HepG2 (cell line): Measurements from ENCODE around the gene ELMOD1. TPM values are rescaled to one million over a fixed set of nuclear protein-coding genes. Genes with fewer than 3 reads are reported as not detected.

Experiments used
- ATAC-seq: fragments of 200-7000 bp; cut with Tn5 transposase; 3 replicates; pipeline ENCODE4 v1.9.1; 2020; ENCODE audit warnings: mild to moderate bottlenecking, moderate library complexity
- BruUV-seq: library from RNA; stranded (reverse); fragments of 400-500 nt; replicated peaks from 2 replicates; lab custom pipeline; 2021; lab: Mats Ljungman, UMichigan
- CTCF ChIA-PET: fragments of 300-600 bp; formaldehyde crosslinking; extraction: SDS; loops from one replicate; lab custom pipeline; 2021; ENCODE audit warnings: low total read pairs, inconsistent platforms, low intra/inter-chr PET ratio; lab: Yijun Ruan, JAX
- POLR2A ChIA-PET: fragments of 350-600 bp; sonication (Branson Sonifier 250); formaldehyde crosslinking; loops from one replicate; lab custom pipeline; 2020; ENCODE audit warnings: antibody characterized with exemption, inconsistent platforms; lab: Yijun Ruan, JAX
- DNase-seq: peaks from one replicate; pipeline ENCODE4 v3.0.0-alpha.2; 2015; ENCODE audit warnings: low spot score
- FAIRE-seq: peaks from 3 replicates; lab custom pipeline; 2011; peaks lifted over from hg19 to GRCh38; lab: Jason Lieb, UNC
- H2AFZ ChIP-seq: one replicate; pipeline ENCODE4 v1.6.1; 2011; ENCODE audit warnings: low read length, inconsistent platforms
- H3K27ac ChIP-seq: fragments of 300-600 bp; 3 replicates; pipeline ENCODE4 v1.8.0; 2011; ENCODE audit warnings: mixed run types, mild to moderate bottlenecking, mixed read lengths, low read length, inconsistent platforms; ENCODE audit not compliant: insufficient read depth; ENCODE audit errors: extremely low read length
- H3K27me3 ChIP-seq, 2 experiments: fragments of 200-600 bp in 1 of 2; 2 replicates in 1 of 2; 3 replicates in 1 of 2; pipeline versions ENCODE4 v1.6.0 to v1.8.0; 2011; ENCODE audit warnings: low read length in 2 of 2, mild to moderate bottlenecking in 2 of 2, moderate library complexity in 2 of 2, inconsistent platforms in 1 of 2; ENCODE audit not compliant: insufficient read depth in 2 of 2, control insufficient read depth in 1 of 2
- H3K36me3 ChIP-seq, 2 experiments: fragments of 200-600 bp in 1 of 2; replicated peaks in 1 of 2; 2 replicates in 1 of 2; 3 replicates in 1 of 2; pipeline versions ENCODE4 v1.5.1 to v1.8.0; 2011; ENCODE audit warnings: low read length in 2 of 2, inconsistent platforms in 1 of 2; ENCODE audit not compliant: insufficient read depth in 2 of 2, control insufficient read depth in 1 of 2
- H3K4me1 ChIP-seq: 2 replicates; pipeline ENCODE4 v1.5.1; 2012; ENCODE audit warnings: low read length, inconsistent platforms; ENCODE audit not compliant: insufficient read depth
- H3K4me2 ChIP-seq: 2 replicates; pipeline ENCODE4 v1.6.0; 2011; ENCODE audit warnings: low read depth, low read length, inconsistent platforms
- H3K4me3 ChIP-seq, 3 experiments: fragments of 200-600 bp in 1 of 3; sonication (generic), shearing (Covaris generic) in 1 of 3; replicated peaks in 1 of 3; 2 replicates each; pipeline ENCODE4 v1.5.1; 2011 to 2016; ENCODE audit warnings: low read length in 3 of 3, inconsistent platforms in 2 of 3, low read depth in 2 of 3, mild to moderate bottlenecking in 2 of 3, control low read depth in 1 of 3, mixed read lengths in 1 of 3; ENCODE audit not compliant: insufficient read depth in 1 of 3
- H3K79me2 ChIP-seq: one replicate; pipeline ENCODE4 v1.6.1; 2011; ENCODE audit warnings: low read length, inconsistent platforms; ENCODE audit not compliant: insufficient read depth
- H3K9ac ChIP-seq: 2 replicates; pipeline ENCODE4 v1.6.0; 2011; ENCODE audit warnings: mild to moderate bottlenecking, low read depth, low read length, inconsistent platforms; ENCODE audit not compliant: insufficient read depth
- H3K9me3 ChIP-seq: 2 replicates; pipeline ENCODE4 v1.5.1; 2012; ENCODE audit warnings: mild to moderate bottlenecking, low read length
- H4K20me1 ChIP-seq: 2 replicates; pipeline ENCODE4 v1.6.0; 2011; ENCODE audit warnings: inconsistent platforms, mild to moderate bottlenecking, low read length, moderate library complexity; ENCODE audit not compliant: insufficient read depth
- BCLAF1 ChIP-seq: fragments of 450-650 bp; IDR thresholded peaks from 2 replicates; pipeline ENCODE4 v1.6.1; 2017; ENCODE audit warnings: mild to moderate bottlenecking
- HINFP ChIP-seq: sonication (generic); formaldehyde crosslinking; IDR thresholded peaks from 2 replicates; pipeline ENCODE4 v1.4.0; 2020; ENCODE audit warnings: low read depth, mild to moderate bottlenecking, missing genetic modification reagents
- NCOA2 ChIP-seq: sonication (generic); formaldehyde crosslinking; IDR thresholded peaks from 2 replicates; pipeline ENCODE4 v1.8.0; 2022; ENCODE audit warnings: inconsistent platforms
- REL ChIP-seq: sonication (generic); formaldehyde crosslinking; conservative IDR thresholded peaks from 2 replicates; pipeline ENCODE4 v1.8.0; 2022; ENCODE audit warnings: mild to moderate bottlenecking, missing genetic modification reagents, moderate library complexity
- SAP130 ChIP-seq: IDR thresholded peaks from 2 replicates; pipeline ENCODE4 v1.6.1; 2016; ENCODE audit warnings: low read depth
- TBL1XR1 ChIP-seq: fragments of 150-350 bp; IDR thresholded peaks from 2 replicates; pipeline ENCODE4 v1.6.1; 2014; ENCODE audit warnings: borderline replicate concordance, low read length; ENCODE audit not compliant: partially characterized antibody
- ZFP41 ChIP-seq: sonication (generic); formaldehyde crosslinking; IDR thresholded peaks from 2 replicates; pipeline ENCODE4 v1.4.0; 2020; ENCODE audit warnings: mild to moderate bottlenecking, missing genetic modification reagents, borderline replicate concordance
- ZNF276 ChIP-seq: sonication (generic); formaldehyde crosslinking; IDR thresholded peaks from 2 replicates; pipeline ENCODE4 v1.4.0; 2020; ENCODE audit warnings: mild to moderate bottlenecking, low read depth, missing genetic modification reagents
- ZNF350 ChIP-seq: sonication (generic); formaldehyde crosslinking; IDR thresholded peaks from 2 replicates; pipeline ENCODE4 v1.4.0; 2020; ENCODE audit warnings: mild to moderate bottlenecking, low read depth, missing genetic modification reagents, borderline replicate concordance
- ZNF513 ChIP-seq: sonication (generic); formaldehyde crosslinking; conservative IDR thresholded peaks from 2 replicates; pipeline ENCODE4 v1.5.0; 2020; ENCODE audit warnings: missing genetic modification reagents
- ZNF557 ChIP-seq: sonication (generic); formaldehyde crosslinking; IDR thresholded peaks from 2 replicates; pipeline ENCODE4 v1.4.0; 2020; ENCODE audit warnings: missing genetic modification reagents
- ZNF674 ChIP-seq: sonication (generic); formaldehyde crosslinking; IDR thresholded peaks from 2 replicates; pipeline ENCODE4 v1.5.0; 2020; ENCODE audit warnings: low read depth, mild to moderate bottlenecking, missing genetic modification reagents
- WGBS: methylation state at CpG from one replicate; pipeline ENCODE4 v1.1.6; 2017; ENCODE audit warnings: low lambda C conversion rate; 5-methylcytosine and 5-hydroxymethylcytosine counted together
- in situ Hi-C: cut with HindIII; loops from 2 replicates; pipeline ENCODE4 v1.10.0; 2017; ENCODE audit warnings: low pct_unique_long_range_greater_than_20kb; ENCODE audit not compliant: extremely low pct_ligation_motif_present
- intact Hi-C: fragments of 100-400 bp; cut with micrococcal nuclease; formaldehyde crosslinking; loops from one replicate; pipeline ENCODE4 v1.10.0; 2022; ENCODE audit not compliant: unreplicated experiment
- polyA plus RNA-seq, 8 experiments: library from polyadenylated mRNA; depleted of rRNA in 3 of 8; stranded (reverse) in 7 of 8; unstranded in 1 of 8; fragments of >200 nt; fragmentation: Illumina TruSeq in 4 of 8; extraction: Trizol in 4 of 8; gene quantifications; 2 replicates each; pipeline versions ENCODE4 v1.2.1 to v1.2.3, GENCODE V29; 2011 to 2016; ENCODE audit warnings: low read depth in 4 of 8, missing spikeins in 1 of 8, mixed read lengths in 1 of 8; ENCODE audit not compliant: insufficient read depth in 1 of 8
- total RNA-seq, 5 experiments: library from RNA; depleted of rRNA; stranded (reverse); fragments of >200 nt; fragmentation: Illumina TruSeq; extraction: Trizol; gene quantifications; 2 replicates each; pipeline ENCODE4 v1.2.3, GENCODE V29; 2016; ENCODE audit warnings: low read depth in 1 of 5

Gene ELMOD1
- total and polyA plus RNA-seq, 2 of the 13 experiments (the other 11 are each of a cell fraction or from before 2014, with no cell fraction given): not detected

- TF ChIP-seq ZNF276: no peak
- TF ChIP-seq ZNF350 (CRISPR knock-in tag): no peak
- TF ChIP-seq SAP130 (CRISPR knock-in tag): no peak
- TF ChIP-seq TBL1XR1: no peak
- no peak for TF ChIP-seq REL (CRISPR knock-in tag)
Observed at GRCh38 chr11:107669893-107670601, 79.1 kb downstream of the ELMOD1 start (continued).

GRCh38 chr11:107675902-107676301 lies 85.0 kb downstream of the ELMOD1 start:
- 0% methylated on average over 2 of the region's 2 CpGs for WGBS
- CTCF ChIA-PET: no interaction called here

More at GRCh38 chr11:107675902-107676301, 85.0 kb downstream of the ELMOD1 start:
- in situ Hi-C loops: no loop called here
- Histone ChIP-seq H3K9ac (no peak overlapping the region), H3K36me3 (no peaks in the 10 kb centered on the region), H3K4me2 (no peak overlapping the region), H3K79me2 (no peaks in the 10 kb centered on the region), H3K27ac (no peak overlapping the region), H3K4me1 (no peaks in the 10 kb centered on the region), H3K27me3 (peaks cover 0 to 9% of the 10 kb centered on the region in 2 experiments; a peak in 2 of 5 replicates), H3K9me3 (no peaks in the 10 kb centered on the region), H2AFZ (no peak overlapping the region), H3K4me3 (no peak overlapping the region), H4K20me1 (no peaks in the 10 kb centered on the region)
- DNase-seq: no peak
- FAIRE-seq: no peak
- ATAC-seq: no peak
- no TSS peak for BruUV-seq
- no peak for TF ChIP-seq ZNF513 (CRISPR knock-in tag)
- no peak for TF ChIP-seq ZNF557 (CRISPR knock-in tag)
- TF ChIP-seq ZFP41 (CRISPR knock-in tag): no peak
- TF ChIP-seq HINFP: no peak
- no peak for TF ChIP-seq NCOA2 (CRISPR knock-in tag)
- TF ChIP-seq BCLAF1: no peak
- TF ChIP-seq ZNF674 (CRISPR knock-in tag): no peak
- intact Hi-C loops: no loop called here
- POLR2A ChIA-PET: no interaction called here
